Fibroblast of pulmonary artery (primary cell): Measurements from ENCODE around the gene SRCAP.
A peak's percentile ranks its signal among the peaks of the same experiment; 100 is the strongest.

Source experiments
- DNase-seq: peaks from one replicate; pipeline ENCODE4 v3.0.0-alpha.2; 2010; ENCODE audit warnings: low read depth
- H3K4me3 ChIP-seq: replicated peaks from 2 replicates; pipeline ENCODE4 v1.5.1; 2011; ENCODE audit warnings: low read depth, mild to moderate bottlenecking, control low read depth, low read length, moderate library complexity
- CTCF ChIP-seq: IDR thresholded peaks from 2 replicates; pipeline ENCODE4 v1.5.1; 2011; ENCODE audit warnings: mild to moderate bottlenecking, control low read depth, low read length, inconsistent platforms; ENCODE audit errors: missing control alignments

The SRCAP gene

DNA sequence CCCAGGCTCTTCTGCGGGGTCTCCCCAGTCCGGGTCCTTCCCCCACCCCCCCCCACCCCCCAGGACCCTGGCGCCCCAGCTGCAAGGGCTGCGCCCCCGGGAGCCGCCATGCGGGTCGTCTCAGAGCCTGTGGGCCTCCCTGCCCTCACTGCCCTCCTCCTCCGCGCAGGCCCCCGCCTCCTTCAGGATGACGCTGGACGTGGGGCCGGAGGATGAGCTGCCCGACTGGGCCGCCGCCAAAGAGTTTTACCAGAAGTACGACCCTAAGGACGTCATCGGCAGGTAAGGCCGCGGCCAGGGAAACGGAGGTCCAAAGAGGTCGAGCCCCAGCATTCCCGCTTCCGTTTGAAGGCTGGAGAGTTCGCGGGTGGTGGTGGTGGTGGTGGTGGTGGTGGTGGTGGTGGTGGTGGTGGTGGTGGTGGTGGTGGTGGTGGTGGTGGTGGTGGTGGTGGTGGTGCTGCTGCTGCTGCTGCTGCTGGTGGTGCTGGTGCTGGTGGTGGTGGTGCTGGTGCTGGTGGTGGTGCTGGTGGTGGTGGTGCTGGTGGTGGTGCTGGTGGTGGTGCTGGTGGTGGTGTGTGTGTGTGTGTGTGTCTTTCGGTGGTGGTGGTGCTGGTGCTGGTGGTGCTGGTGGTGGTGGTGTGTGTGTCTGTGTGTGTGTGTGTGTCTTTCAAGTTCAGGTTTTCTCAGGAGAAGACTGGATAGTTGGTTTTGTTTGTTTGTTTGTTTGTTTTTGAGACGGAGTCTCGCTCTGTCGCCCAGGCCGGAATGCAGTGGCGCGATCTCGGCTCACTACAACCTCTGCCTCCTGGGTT lies 49.9 kb downstream of the SRCAP start:
- H3K4me3 ChIP-seq, result peak overlapping the region; percentile 80
- TF ChIP-seq CTCF, result no peak
- peak; percentile 52 for DNase-seq

DNA sequence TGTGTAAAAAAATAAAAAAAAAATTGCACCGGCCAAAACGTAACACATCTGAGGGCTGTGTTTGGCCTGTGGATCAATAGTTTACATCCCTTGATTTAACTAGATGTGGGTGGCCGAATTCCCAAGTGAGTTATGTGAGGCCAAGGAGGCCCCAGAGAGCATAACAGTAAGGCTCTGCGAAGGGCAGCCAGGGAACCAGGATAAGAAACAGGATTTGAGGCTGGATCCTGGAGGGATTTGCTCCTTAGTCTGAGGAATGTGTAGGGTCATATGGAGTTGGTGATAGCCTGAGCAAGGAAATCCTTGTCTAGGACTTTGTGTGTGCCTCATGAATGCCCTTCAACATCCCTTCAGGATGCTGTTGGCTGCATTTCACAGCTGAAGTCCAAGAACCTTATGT lies 51.2 kb downstream of the SRCAP start:
- H3K4me3 ChIP-seq, result no peak overlapping the region
- DNase-seq, result no peak
- no peak for TF ChIP-seq CTCF

GRCh38 chr16:30750876-30751465 lies 52.0 kb downstream of the SRCAP start:
- H3K4me3 ChIP-seq, result no peak overlapping the region
- no peak for TF ChIP-seq CTCF
- DNase-seq, result no peak

DNA sequence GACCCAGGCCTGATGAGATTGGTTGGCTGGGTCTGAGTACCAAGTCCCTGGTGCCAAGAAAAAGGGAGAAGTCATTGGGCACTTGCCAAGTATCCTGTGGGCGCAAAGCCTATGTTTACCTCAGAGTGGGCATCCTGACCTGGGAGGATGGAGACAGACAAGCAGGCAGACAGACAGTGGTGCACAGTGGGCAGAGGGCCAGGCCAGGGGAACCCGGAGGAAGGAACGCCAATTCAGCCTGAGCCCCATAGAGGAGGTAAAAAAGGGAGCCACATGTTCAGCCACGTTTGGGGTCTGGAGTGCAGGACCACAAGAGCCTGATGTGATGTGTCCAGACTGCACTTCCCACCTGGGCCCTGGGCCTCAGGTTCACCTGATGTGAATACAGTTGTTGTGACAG lies 54.6 kb downstream of the SRCAP start:
- no peak overlapping the region for H3K4me3 ChIP-seq
- DNase-seq, result no peak
- TF ChIP-seq CTCF, result no peak

DNA sequence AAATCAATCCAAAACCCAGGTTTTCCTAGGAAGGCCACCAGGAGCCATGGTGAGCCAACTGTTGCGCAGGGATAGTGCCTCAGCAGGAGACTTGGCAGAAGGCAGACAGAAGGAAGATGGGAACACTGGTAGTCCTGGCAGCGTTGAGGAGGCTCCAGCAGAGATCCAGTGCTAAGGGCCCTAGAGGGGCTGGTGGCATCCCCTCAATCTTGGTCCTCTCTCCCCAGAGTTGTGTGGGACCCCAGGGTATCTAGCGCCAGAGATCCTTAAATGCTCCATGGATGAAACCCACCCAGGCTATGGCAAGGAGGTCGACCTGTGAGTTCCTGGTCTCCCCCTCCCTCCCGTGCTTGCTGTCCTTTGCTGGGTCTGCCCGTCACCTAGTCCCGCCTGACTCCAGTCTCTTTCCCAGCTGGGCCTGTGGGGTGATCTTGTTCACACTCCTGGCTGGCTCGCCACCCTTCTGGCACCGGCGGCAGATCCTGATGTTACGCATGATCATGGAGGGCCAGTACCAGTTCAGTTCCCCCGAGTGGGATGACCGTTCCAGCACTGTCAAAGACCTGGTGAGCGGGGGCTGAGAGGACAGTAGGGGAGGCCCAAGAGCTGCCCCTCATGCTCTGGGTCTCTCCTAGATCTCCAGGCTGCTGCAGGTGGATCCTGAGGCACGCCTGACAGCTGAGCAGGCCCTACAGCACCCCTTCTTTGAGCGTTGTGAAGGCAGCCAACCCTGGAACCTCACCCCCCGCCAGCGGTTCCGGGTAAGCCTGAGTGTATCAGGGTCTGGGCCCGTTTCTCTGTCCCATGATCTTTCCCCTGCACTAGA lies 57.2 kb downstream of the SRCAP start:
- TF ChIP-seq CTCF, result no peak
- no peak for DNase-seq
- H3K4me3 ChIP-seq, result no peak overlapping the region

DNA sequence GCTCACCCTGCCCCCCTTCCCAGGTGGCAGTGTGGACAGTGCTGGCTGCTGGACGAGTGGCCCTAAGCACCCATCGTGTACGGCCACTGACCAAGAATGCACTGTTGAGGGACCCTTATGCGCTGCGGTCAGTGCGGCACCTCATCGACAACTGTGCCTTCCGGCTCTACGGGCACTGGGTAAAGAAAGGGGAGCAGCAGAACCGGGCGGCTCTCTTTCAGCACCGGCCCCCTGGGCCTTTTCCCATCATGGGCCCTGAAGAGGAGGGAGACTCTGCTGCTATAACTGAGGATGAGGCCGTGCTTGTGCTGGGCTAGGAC lies 57.8 kb downstream of the SRCAP start:
- DNase-seq, result no peak
- no peak overlapping the region for H3K4me3 ChIP-seq
- no peak for TF ChIP-seq CTCF
